A549 (cell line): ENCODE measurements around the gene P4HA2. TPM values are rescaled to one million over a fixed set of nuclear protein-coding genes. Genes with fewer than 3 reads are reported as not detected.
A peak's percentile ranks its signal among the peaks of the same experiment; 100 is the strongest.

Source experiments
- ATAC-seq, 2 experiments: fragments of 200-7000 bp in 1 of 2; fragments of >200 bp in 1 of 2; cut with Nextera tagmentation in 1 of 2; cut with Tn5 transposase in 1 of 2; 3 replicates each; pipeline versions ENCODE4 v1.8.0 to v1.9.1; 2018 to 2020; ENCODE audit warnings: mild to moderate bottlenecking in 1 of 2, moderate library complexity in 1 of 2
- CTCF ChIA-PET: fragments of 300-600 bp; sonication (Branson Sonifier 250); formaldehyde crosslinking; extraction: SDS; loops from one replicate; lab custom pipeline; 2021; ENCODE audit warnings: antibody characterized with exemption, inconsistent platforms; lab: Yijun Ruan, JAX
- POLR2A ChIA-PET: fragments of 350-600 bp; formaldehyde crosslinking; extraction: SDS; loops from one replicate; lab custom pipeline; 2021; ENCODE audit warnings: antibody characterized with exemption, inconsistent platforms; lab: Yijun Ruan, JAX
- DNase-seq, 2 experiments: peaks; one replicate each; pipeline versions ENCODE4 v3.0.0 to v3.0.0-alpha.2; 2011 to 2016; ENCODE audit warnings: low read depth in 1 of 2, low spot score in 1 of 2
- FAIRE-seq: peaks from 2 replicates; lab custom pipeline; 2011; peaks lifted over from hg19 to GRCh38; lab: Jason Lieb, UNC
- H3K27ac ChIP-seq, 2 experiments: fragments of >200 bp; sonication (Bioruptor Twin); formaldehyde crosslinking; 3 replicates each; pipeline ENCODE4 v1.5.1; 2016 to 2017
- H3K4me1 ChIP-seq: fragments of >200 bp; sonication (Bioruptor Twin); formaldehyde crosslinking; 3 replicates; pipeline ENCODE4 v1.6.1; 2016
- H3K4me2 ChIP-seq: fragments of >200 bp; sonication (Bioruptor Twin); formaldehyde crosslinking; 3 replicates; pipeline ENCODE4 v1.6.1; 2016
- H3K4me3 ChIP-seq: fragments of >200 bp; sonication (Bioruptor Twin); formaldehyde crosslinking; 3 replicates; pipeline ENCODE4 v1.5.1; 2016
- H3K9me3 ChIP-seq: fragments of >200 bp; sonication (Bioruptor Twin); formaldehyde crosslinking; 3 replicates; pipeline ENCODE4 v1.6.1; 2016
- CBX2 ChIP-seq: fragments of 200-600 bp; sonication (generic); IDR thresholded peaks from 2 replicates; pipeline ENCODE4 v1.6.1; 2016; ENCODE audit warnings: low read depth, mild to moderate bottlenecking, borderline replicate concordance
- EHMT2 ChIP-seq: fragments of 200-600 bp; sonication (generic); IDR thresholded peaks from 2 replicates; pipeline ENCODE4 v1.6.1; 2016; ENCODE audit warnings: antibody characterized with exemption, low read depth, mild to moderate bottlenecking, moderate library complexity
- FOSB ChIP-seq: fragments of 250-450 bp; sonication (Bioruptor Pico); IDR thresholded peaks from 2 replicates; pipeline ENCODE4 v1.5.0; 2020; ENCODE audit warnings: mild to moderate bottlenecking, moderate library complexity
- HOXA7 ChIP-seq: fragments of 250-450 bp; sonication (Bioruptor Pico); IDR thresholded peaks from 2 replicates; pipeline ENCODE4 v1.5.0; 2020; ENCODE audit warnings: mild to moderate bottlenecking, moderate library complexity
- NR3C1 ChIP-seq: fragments of >200 bp; sonication (Bioruptor Twin); formaldehyde crosslinking; IDR thresholded peaks from 3 replicates; pipeline ENCODE4 v1.6.1; 2017
- POLR2A ChIP-seq: IDR thresholded peaks from 2 replicates; pipeline ENCODE4 v1.6.1; 2012; ENCODE audit warnings: mild to moderate bottlenecking, low read length
- POLR2AphosphoS2 ChIP-seq: conservative IDR thresholded peaks from 2 replicates; pipeline ENCODE4 v1.6.1; 2012; ENCODE audit warnings: low read length, improper control_type of control experiment, inconsistent platforms
- RAD21 ChIP-seq, 2 experiments: fragments of >200 bp in 1 of 2; sonication (Bioruptor Twin) in 1 of 2; formaldehyde crosslinking in 1 of 2; IDR thresholded peaks in 1 of 2; conservative IDR thresholded peaks in 1 of 2; 2 replicates in 1 of 2; 3 replicates in 1 of 2; pipeline ENCODE4 v1.6.1; 2012 to 2018; ENCODE audit warnings: inconsistent platforms in 1 of 2
- RARB ChIP-seq: fragments of 250-450 bp; sonication (Bioruptor Pico); IDR thresholded peaks from 2 replicates; pipeline ENCODE4 v1.8.0; 2021; ENCODE audit warnings: mild to moderate bottlenecking, moderate library complexity
- RCOR1 ChIP-seq: fragments of 150-350 bp; IDR thresholded peaks from 2 replicates; pipeline ENCODE4 v1.6.1; 2014; ENCODE audit warnings: antibody characterized with exemption, low read length, low read depth
- RFX5 ChIP-seq: fragments of 450-650 bp; IDR thresholded peaks from 2 replicates; pipeline ENCODE4 v1.7.1; 2014; ENCODE audit warnings: antibody characterized with exemption, mild to moderate bottlenecking, moderate library complexity
- SMC3 ChIP-seq: fragments of >200 bp; sonication (Bioruptor Twin); formaldehyde crosslinking; IDR thresholded peaks from 3 replicates; pipeline ENCODE4 v1.6.1; 2018; ENCODE audit warnings: inconsistent platforms
- TFCP2L1 ChIP-seq: fragments of 250-450 bp; sonication (Bioruptor Pico); IDR thresholded peaks from 2 replicates; pipeline ENCODE4 v1.5.0; 2021; ENCODE audit warnings: mild to moderate bottlenecking
- ZC3H11A ChIP-seq: fragments of 450-650 bp; IDR thresholded peaks from 2 replicates; pipeline ENCODE4 v1.6.1; 2014; ENCODE audit warnings: antibody characterized with exemption, mild to moderate bottlenecking
- ZSCAN20 ChIP-seq: fragments of 250-450 bp; sonication (Bioruptor Pico); IDR thresholded peaks from 2 replicates; pipeline ENCODE4 v1.8.0; 2022; ENCODE audit warnings: mild to moderate bottlenecking, moderate library complexity
- WGBS: methylation state at CpG from one replicate; pipeline ENCODE4 v1.1.6; 2017; ENCODE audit errors: missing lambda C conversion rate; 5-methylcytosine and 5-hydroxymethylcytosine counted together
- polyA plus RNA-seq, 4 experiments: library from polyadenylated mRNA; depleted of rRNA in 3 of 4; stranded (reverse); fragments of >200 nt; fragmentation: RNase III in 1 of 4; extraction: RNeasy Plus Mini Kit Qiagen cat#74134 plus additional on column Dnase treatment in 1 of 4; gene quantifications; 2 replicates in 3 of 4; 3 replicates in 1 of 4; pipeline ENCODE4 v1.2.3, GENCODE V29; 2011 to 2017
- TF ChIP-seq, protein P1 (sequence below): fragments of 250-450 bp; sonication (Bioruptor Pico); IDR thresholded peaks from 2 replicates; pipeline ENCODE4 v1.5.0; 2021; ENCODE audit warnings: mild to moderate bottlenecking, moderate library complexity, borderline replicate concordance
- TF ChIP-seq, protein P2 (sequence below): fragments of >200 bp; sonication (Bioruptor Twin); formaldehyde crosslinking; IDR thresholded peaks from 3 replicates; pipeline ENCODE4 v1.5.1; 2016
- TF ChIP-seq, protein P3 (sequence below): IDR thresholded peaks from 2 replicates; pipeline ENCODE4 v1.6.1; 2012; ENCODE audit warnings: low read depth, borderline replicate concordance
- TF ChIP-seq, protein P4 (sequence below): fragments of 250-450 bp; sonication (Bioruptor Pico); IDR thresholded peaks from 2 replicates; pipeline ENCODE4 v1.5.0; 2020; ENCODE audit warnings: low read depth, mild to moderate bottlenecking, moderate library complexity
- TF ChIP-seq, protein P5 (sequence below): fragments of >200 bp; sonication (Bioruptor Twin); formaldehyde crosslinking; IDR thresholded peaks from 3 replicates; pipeline ENCODE4 v1.6.1; 2016
- TF ChIP-seq, protein P6 (sequence below): IDR thresholded peaks from 2 replicates; pipeline ENCODE4 v1.6.1; 2012

P4HA2 gene
- polyA plus RNA-seq, 2 of the 4 experiments (the other 2 are of a cell fraction), result 36.4 to 45.0 TPM

DNA sequence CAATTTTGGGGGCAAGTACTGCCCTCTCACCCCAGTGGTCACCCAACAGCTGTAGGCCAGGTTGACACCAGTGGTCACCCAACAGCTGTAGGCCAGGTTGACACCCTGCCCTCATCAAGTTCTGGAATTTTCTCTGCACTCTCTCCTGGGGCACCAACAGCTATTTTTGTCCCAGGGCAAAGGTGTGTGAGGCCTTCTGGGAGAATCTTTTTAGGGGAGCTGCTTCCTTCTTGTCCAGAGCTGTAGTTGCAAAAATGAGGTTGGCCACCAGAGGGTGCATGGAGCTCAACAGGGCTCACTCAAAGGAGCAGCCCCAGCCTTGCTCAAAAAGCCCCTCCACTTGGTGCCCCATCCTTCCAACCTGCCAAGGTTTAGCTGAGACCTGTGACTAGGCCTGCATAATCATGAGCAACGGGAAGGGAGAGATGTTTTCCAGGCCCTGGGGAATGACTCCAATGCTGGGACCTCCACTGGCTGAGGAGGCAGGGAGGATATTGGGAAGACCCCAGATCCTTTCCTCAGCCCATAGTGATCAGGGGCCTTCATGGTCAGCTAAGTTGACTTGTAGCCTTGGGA, 10.6 kb upstream of the P4HA2 start:
- DNase-seq (peak; percentile 69 to 71), ATAC-seq (peak; percentile 83 to 96), FAIRE-seq (no peak)
- no peak overlapping the region for H3K4me2 ChIP-seq
- POLR2A ChIA-PET, result interaction anchor here (1.5 to 2.1 kb wide), 2 partner anchors 11 to 56 kb away, joined by 6 to 18 read pairs; partner anchors contain the start of genes P4HA2 and SLC22A4
- H3K9me3 ChIP-seq, result peaks cover 7% of the 10 kb centered on the region; the same call in 2 of the 3 replicates
- CTCF ChIA-PET, result interaction anchor here (0.6 to 4.2 kb wide), 42 partner anchors 9 to 263 kb away, joined by 3 to 42 read pairs (median 6); partner anchors contain the start of genes P4HA2, PDLIM4 and SLC22A4
- peak; percentile 75 for TF ChIP-seq SMC3
- peak; percentile 71 to 73 for TF ChIP-seq RAD21 (conservative IDR thresholded peaks at IDR 0.05 in 1 of 2, IDR thresholded peaks at IDR 0.05 in 1 of 2)
- TF ChIP-seq, protein P1, sequence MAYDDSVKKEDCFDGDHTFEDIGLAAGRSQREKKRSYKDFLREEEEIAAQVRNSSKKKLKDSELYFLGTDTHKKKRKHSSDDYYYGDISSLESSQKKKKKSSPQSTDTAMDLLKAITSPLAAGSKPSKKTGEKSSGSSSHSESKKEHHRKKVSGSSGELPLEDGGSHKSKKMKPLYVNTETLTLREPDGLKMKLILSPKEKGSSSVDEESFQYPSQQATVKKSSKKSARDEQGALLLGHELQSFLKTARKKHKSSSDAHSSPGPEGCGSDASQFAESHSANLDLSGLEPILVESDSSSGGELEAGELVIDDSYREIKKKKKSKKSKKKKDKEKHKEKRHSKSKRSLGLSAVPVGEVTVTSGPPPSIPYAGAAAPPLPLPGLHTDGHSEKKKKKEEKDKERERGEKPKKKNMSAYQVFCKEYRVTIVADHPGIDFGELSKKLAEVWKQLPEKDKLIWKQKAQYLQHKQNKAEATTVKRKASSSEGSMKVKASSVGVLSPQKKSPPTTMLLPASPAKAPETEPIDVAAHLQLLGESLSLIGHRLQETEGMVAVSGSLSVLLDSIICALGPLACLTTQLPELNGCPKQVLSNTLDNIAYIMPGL (CRISPR knock-in tag), result no peak
- TF ChIP-seq, protein P2, sequence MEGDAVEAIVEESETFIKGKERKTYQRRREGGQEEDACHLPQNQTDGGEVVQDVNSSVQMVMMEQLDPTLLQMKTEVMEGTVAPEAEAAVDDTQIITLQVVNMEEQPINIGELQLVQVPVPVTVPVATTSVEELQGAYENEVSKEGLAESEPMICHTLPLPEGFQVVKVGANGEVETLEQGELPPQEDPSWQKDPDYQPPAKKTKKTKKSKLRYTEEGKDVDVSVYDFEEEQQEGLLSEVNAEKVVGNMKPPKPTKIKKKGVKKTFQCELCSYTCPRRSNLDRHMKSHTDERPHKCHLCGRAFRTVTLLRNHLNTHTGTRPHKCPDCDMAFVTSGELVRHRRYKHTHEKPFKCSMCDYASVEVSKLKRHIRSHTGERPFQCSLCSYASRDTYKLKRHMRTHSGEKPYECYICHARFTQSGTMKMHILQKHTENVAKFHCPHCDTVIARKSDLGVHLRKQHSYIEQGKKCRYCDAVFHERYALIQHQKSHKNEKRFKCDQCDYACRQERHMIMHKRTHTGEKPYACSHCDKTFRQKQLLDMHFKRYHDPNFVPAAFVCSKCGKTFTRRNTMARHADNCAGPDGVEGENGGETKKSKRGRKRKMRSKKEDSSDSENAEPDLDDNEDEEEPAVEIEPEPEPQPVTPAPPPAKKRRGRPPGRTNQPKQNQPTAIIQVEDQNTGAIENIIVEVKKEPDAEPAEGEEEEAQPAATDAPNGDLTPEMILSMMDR, result peak; percentile 67
- 9% methylated on average over 1 of the region's 1 CpG for WGBS
- H3K4me3 ChIP-seq, result no peak overlapping the region
- 0 out of 6 replicates have a peak overlapping the region, but pooled peaks of 1 of the 2 experiments have one; percentile 20 for H3K27ac ChIP-seq
- no peaks in the 10 kb centered on the region for H3K4me1 ChIP-seq

DNA sequence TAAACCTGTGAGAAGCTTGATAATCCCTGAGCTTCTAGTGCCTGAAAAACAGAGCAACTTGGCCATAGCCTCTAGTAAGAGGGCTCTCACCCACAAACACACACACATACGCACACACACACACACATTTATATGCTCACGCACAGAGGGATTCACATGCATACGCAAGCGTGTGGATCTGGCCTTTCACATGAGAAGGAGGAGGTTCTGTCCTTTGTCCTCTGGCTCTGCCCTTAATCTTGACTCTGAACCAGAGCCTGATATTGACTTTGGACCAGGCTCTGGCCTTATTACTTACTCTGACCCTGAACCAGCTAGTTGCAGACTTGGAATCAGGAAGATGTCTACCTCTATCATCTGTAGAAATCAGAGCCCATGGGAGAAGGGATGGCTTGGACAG, 10.0 kb upstream of the P4HA2 start:
- H3K4me1 ChIP-seq, result no peaks in the 10 kb centered on the region
- H3K9me3 ChIP-seq, result 0 out of 3 replicates have a peak, but pooled peaks cover 4% of the 10 kb centered on the region
- CTCF ChIA-PET, result interaction anchor here (0.6 to 4.2 kb wide), 39 partner anchors 8 to 264 kb away, joined by 3 to 42 read pairs (median 6); partner anchors contain the start of genes P4HA2 and SLC22A4
- H3K4me3 ChIP-seq, result no peak overlapping the region
- POLR2A ChIA-PET, result interaction anchor here (1.5 to 2.1 kb wide), 2 partner anchors 10 to 56 kb away, joined by 6 to 18 read pairs; partner anchors contain the start of genes P4HA2 and SLC22A4
- H3K4me2 ChIP-seq, result no peak overlapping the region
- 92% methylated on average over 4 of the region's 4 CpGs for WGBS
- TF ChIP-seq, protein P3, sequence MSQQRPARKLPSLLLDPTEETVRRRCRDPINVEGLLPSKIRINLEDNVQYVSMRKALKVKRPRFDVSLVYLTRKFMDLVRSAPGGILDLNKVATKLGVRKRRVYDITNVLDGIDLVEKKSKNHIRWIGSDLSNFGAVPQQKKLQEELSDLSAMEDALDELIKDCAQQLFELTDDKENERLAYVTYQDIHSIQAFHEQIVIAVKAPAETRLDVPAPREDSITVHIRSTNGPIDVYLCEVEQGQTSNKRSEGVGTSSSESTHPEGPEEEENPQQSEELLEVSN, result no peak
- no peak for TF ChIP-seq HOXA7 (CRISPR knock-in tag)
- TF ChIP-seq, all 56 proteins: peak for 0
- ATAC-seq (no peak), FAIRE-seq (no peak), DNase-seq (no peak)
- 0 out of 6 replicates have a peak overlapping the region, but pooled peaks of 1 of the 2 experiments have one; percentile 20 for H3K27ac ChIP-seq

DNA sequence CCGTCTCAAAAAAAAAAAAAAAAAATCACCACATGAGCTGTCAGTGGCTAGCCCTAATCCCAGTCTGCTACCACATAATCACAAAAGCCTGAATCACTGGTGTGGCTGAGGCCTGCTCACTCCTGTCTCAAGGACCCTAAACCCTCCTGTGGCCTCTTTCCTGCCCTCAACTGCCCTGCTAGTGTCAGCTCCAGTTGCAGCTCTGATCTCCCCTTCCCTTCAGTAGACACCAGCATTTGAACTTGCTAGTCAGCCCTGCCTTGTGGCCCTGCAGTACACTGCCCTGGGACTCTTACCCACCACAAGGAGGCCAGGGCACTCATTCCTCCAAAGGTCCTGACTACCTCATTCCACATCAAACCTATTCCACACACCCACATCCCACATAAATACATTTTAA, 9.5 kb upstream of the P4HA2 start:
- no peak overlapping the region for H3K27ac ChIP-seq
- ATAC-seq (peak; percentile 33 to 73; a peak in 3 of 6 replicates), DNase-seq (no peak)
- WGBS, result 87% methylated on average over 1 of the region's 1 CpG
- POLR2A ChIA-PET, result interaction anchor here (1.5 to 2.1 kb wide), 2 partner anchors 10 to 57 kb away, joined by 6 to 18 read pairs; partner anchors contain the start of genes P4HA2 and SLC22A4
- no peaks in the 10 kb centered on the region for H3K4me1 ChIP-seq
- no peak overlapping the region for H3K4me2 ChIP-seq
- H3K4me3 ChIP-seq, result no peak overlapping the region
- TF ChIP-seq POLR2A (no peak), FOSB (CRISPR knock-in tag) (no peak), CBX2 (no peak), ZSCAN20 (CRISPR knock-in tag) (no peak)
- TF ChIP-seq, all 56 proteins: peak for 0
- no peak for FAIRE-seq
- 0 out of 3 replicates have a peak, but pooled peaks cover 4% of the 10 kb centered on the region for H3K9me3 ChIP-seq
- CTCF ChIA-PET, result interaction anchor here (0.6 to 4.2 kb wide), 21 partner anchors 11 to 264 kb away, joined by 3 to 42 read pairs (median 9); partner anchors contain the start of genes P4HA2 and SLC22A4

DNA sequence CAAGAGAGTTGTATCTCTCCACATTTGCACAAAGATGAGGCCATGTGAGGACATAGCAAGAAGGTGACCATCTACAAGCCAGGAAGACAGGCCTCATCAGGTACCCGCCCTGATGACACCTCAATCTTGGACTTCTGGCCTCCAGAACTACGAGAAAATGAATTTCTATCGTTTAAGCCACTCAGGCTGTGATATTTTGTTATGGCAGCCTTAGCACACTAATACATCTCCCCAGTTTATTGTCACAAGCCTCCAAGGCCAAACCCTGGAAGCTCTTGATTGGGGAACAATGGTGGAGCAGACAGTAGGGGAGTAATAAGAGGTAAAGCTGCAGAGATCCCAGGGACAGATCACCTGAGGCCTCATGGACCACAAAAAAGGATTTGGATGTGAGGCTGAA, 7.7 kb upstream of the P4HA2 start:
- H3K4me3 ChIP-seq, result no peak overlapping the region
- ChIA-PET CTCF (interaction anchor here (0.6 to 1.2 kb wide), 4 partner anchors 15 to 82 kb away, joined by 3 read pairs; no protein-coding TSS in a partner anchor), POLR2A (no interaction called here)
- no peak for FAIRE-seq
- H3K4me1 ChIP-seq, result no peaks in the 10 kb centered on the region
- no peak overlapping the region for H3K4me2 ChIP-seq
- 54% methylated on average over 3 of the region's 3 CpGs for WGBS
- no peak for ATAC-seq
- no peaks in the 10 kb centered on the region for H3K9me3 ChIP-seq
- no peak overlapping the region for H3K27ac ChIP-seq
- no peak for DNase-seq
- no peak for TF ChIP-seq ZC3H11A
- TF ChIP-seq, protein P4, sequence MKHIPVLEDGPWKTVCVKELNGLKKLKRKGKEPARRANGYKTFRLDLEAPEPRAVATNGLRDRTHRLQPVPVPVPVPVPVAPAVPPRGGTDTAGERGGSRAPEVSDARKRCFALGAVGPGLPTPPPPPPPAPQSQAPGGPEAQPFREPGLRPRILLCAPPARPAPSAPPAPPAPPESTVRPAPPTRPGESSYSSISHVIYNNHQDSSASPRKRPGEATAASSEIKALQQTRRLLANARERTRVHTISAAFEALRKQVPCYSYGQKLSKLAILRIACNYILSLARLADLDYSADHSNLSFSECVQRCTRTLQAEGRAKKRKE (CRISPR knock-in tag), result no peak
- TF ChIP-seq TFCP2L1 (CRISPR knock-in tag), result no peak
- no peak for TF ChIP-seq POLR2AphosphoS2
- no peak for TF ChIP-seq NR3C1
- TF ChIP-seq, protein P5, sequence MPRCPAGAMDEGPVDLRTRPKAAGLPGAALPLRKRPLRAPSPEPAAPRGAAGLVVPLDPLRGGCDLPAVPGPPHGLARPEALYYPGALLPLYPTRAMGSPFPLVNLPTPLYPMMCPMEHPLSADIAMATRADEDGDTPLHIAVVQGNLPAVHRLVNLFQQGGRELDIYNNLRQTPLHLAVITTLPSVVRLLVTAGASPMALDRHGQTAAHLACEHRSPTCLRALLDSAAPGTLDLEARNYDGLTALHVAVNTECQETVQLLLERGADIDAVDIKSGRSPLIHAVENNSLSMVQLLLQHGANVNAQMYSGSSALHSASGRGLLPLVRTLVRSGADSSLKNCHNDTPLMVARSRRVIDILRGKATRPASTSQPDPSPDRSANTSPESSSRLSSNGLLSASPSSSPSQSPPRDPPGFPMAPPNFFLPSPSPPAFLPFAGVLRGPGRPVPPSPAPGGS, result no peak
- TF ChIP-seq, protein P6, sequence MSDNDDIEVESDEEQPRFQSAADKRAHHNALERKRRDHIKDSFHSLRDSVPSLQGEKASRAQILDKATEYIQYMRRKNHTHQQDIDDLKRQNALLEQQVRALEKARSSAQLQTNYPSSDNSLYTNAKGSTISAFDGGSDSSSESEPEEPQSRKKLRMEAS, result no peak
- TF ChIP-seq EHMT2, result no peak
- TF ChIP-seq RCOR1, result no peak
- TF ChIP-seq RFX5, result no peak
- no peak for TF ChIP-seq HOXA7 (CRISPR knock-in tag)
- TF ChIP-seq RARB, result no peak
